GM18520 (cell line): ENCODE measurements around the gene TPD52L2.
"Not testable (repeated sequence)": the region's sequence is repeated elsewhere in the genome, so short reads cannot be mapped to it uniquely, and the experiment has no call there.

Experiments used
- ATAC-seq: cut with Tn5 transposase; IDR thresholded peaks from one replicate; pipeline ENCODE4 v1.9.1; 2021; ENCODE audit not compliant: unreplicated experiment

Gene TPD52L2

DNA sequence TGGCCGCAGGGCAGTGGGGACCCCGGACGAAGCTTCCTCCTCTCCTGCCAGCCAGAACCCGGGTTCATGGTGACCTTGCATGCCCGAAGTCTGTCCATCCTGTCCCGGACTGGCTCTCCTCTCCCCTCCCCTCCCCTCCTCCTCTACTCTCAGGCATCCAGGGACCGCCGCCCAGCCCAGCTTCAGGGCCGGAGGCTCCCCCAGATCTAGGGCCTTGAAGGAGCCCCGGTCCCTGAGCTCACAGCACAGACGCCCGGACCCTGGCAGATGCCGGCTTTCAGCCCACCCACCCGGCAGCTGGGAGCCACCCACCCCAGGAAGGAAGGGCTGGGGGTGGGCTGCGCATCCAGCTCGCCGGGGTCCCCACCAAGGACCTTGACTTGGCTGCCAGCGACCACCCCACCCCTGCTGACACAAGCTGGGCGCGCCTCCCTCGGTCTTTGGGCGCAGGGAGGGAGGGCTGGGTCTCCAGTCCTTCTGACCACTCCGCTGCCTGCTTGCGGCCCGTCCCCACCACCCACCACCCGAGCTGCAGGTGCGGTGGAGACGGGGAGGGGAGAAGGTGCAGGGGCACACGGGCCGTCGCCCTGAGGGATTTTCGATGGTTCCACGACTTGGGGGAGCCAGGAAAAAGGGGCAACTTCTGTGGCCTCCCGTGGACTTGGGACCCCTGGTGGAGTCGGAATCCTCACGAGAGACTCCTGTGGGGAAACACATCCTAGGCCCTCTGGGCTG is 9.5 kb upstream of the TPD52L2 start:
- ATAC-seq = no peak

DNA sequence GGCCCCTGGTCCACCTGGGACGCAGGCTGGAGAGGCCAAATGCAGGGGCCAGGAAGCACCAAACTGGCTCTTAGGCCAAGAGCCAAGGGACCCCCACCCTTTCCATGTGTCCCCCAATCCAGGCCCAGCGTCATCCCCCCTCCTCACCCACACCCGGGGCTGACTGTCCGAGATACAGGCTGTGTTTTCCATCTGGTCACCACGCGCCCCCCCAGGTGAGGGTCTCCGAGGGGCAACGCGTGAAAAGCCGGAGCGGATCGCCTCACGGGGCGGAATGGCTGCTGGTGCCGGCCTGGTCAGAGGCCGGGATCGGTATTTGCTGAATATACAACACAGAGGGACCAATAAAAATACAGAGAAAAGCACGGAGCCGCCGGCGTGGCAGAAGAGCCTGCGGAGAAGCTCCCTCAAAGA is 9.0 kb upstream of the TPD52L2 start:
- no peak for ATAC-seq

DNA sequence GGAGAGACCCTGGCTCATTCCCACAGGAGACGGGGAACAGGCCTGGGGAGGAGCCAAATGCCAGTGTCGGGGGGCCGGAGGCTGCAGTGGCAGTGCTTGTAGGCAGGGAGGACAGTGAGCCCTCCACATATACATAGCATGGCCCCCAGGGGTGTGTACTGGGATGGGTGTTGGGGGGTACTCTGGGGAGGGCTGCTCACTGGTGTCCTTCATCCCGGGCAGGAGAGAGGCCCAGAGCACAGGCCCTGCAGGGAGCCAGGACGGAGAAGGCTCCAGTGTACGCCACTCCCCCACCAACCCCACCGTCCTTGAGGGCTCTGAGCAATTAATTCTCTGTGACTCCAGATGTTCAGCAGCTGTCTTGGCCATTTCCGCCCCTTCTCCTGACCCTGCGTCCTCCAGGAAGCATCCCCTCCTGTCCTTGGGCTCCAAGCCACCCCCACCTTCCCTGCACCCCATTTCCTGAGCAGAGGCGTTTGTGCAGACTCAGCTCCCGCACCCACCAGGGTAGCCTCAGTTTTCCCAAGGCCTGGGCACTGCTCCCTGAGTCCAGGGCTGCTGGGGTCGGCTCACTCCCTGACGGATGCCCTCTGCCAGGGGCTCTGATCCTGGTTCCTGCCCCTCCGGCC is 7.2 kb upstream of the TPD52L2 start:
- no peak for ATAC-seq

DNA sequence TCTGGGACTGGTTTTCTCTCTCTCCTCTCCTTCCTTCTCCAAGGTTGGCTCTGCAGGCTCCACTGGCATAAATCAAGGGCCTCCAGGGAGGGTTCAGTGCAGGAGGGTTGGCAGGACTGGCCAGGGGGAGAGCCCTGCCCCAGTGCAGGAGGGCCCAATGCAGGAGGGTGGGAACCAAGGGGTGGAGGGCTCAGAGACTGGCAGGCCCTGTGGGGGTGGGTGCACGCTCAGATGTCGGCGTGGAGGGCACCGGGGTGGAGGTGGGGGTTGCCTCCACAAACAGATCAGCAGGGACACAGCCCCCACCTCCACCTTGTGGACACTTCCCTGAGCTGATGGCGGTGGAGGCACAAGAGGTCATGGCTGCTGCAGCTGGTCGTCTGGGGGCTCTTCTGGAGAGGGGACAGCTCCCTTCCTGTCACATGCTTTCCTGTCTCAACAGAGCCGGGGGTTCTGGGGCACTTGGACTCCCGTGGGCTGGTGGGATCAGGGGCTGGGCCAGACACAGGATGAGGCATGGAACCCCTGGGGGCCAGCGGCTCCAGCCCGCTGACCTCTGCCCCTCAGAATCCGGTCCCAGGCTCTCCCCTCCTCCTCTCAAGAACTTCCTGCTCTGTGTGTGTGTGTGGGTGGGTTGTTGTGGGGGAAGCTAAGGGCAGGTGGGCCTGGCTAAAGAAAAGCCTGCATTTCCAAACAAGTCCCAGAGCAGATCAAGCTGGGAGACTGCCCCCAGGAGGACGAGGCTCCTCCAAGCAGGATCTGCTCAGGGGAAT is 6.5 kb upstream of the TPD52L2 start:
- no peak for ATAC-seq

DNA sequence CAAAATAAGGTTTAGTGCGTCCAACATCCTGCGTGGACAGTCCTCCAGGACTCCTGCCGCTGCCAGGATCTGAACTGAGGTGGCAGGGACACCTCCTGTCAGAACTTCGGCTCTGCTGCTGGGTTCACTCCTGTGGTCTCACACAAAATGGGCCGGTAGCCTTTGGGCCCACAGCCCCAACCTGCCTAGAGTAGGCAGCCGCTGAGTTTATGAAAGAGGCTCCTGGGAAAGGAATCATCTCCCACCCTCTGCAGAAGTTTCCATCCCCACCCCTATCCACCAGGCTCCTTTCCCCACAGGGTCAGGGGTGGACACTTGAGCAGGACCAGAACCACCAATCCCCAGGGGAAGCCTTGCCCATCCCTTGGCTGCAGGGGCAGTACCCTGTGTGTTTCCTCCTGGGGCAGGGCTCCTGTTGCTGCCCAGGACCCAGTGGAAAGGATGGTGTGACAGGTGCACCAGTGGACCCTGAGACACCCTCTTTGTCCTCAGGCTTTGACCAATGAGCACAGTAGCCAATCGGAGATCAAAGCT is 5.8 kb upstream of the TPD52L2 start:
- ATAC-seq = no peak

DNA sequence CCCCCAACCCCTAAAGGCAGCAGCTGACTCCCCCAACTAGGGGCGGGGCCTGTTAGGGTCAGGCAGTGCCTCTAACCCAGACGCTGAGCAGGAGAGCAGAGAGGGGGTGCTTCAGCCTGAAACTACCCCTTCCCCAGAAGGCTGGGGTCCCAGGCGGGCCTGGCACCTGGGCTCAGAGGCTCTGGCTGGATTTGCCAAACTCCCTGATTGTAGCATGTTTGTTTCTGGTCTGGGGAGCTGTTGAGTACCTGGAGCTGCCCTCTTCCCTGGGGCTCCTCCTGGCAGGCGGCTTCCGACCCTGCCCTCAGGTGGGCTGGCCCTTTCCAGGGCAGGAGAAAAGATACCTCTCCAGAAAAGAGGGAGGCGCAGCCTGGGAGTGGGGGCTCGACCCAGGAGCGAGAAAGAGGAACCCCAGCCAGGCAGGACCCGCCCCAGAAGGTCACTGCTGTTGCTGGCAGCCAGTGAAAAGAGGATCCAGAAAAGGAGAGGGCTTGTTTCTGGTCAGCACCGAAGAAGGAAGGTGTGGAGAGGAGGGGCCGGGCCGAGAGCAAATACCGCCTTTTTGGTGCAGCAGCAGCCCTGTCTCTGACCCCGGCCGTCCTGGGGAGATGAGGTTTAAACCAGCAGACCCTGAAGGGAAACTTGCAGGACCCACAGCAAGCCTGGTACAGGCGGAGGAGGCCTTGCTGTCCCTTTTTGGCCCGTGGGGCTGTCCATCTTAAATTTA is 4.6 kb upstream of the TPD52L2 start:
- ATAC-seq = no peak

DNA sequence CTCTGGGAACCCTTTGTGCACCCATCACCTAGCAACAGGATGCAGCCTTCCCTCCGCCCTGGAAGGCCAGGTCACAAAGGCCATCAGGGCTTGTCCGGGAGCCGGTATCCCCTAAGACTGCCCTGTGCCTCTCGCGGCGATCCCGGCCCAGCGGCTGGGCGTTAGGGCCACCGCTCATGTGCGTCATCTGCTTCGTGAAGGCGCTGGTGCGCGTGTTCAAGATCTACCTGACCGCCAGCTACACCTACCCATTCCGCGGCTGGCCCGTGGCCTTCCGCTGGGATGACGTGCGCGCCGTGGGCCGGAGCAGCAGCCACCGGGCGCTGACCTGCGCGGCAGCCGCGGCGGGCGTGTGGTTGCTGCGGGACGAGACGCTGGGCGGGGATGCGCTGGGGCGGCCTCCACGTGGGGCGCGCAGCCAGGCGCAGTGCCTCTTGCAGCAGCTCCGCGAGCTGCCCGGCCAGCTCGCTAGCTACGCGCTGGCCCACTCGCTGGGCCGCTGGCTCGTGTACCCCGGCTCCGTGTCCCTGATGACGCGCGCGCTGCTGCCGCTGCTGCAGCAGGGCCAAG is 3.6 kb upstream of the TPD52L2 start, which contains the start of gene ABHD16B:
ABHD16B (plus strand) TSS at position 134 of the 570 bp plus-strand sequence; CDS start at position 177, 43 bp downstream.
- no peak for ATAC-seq

DNA sequence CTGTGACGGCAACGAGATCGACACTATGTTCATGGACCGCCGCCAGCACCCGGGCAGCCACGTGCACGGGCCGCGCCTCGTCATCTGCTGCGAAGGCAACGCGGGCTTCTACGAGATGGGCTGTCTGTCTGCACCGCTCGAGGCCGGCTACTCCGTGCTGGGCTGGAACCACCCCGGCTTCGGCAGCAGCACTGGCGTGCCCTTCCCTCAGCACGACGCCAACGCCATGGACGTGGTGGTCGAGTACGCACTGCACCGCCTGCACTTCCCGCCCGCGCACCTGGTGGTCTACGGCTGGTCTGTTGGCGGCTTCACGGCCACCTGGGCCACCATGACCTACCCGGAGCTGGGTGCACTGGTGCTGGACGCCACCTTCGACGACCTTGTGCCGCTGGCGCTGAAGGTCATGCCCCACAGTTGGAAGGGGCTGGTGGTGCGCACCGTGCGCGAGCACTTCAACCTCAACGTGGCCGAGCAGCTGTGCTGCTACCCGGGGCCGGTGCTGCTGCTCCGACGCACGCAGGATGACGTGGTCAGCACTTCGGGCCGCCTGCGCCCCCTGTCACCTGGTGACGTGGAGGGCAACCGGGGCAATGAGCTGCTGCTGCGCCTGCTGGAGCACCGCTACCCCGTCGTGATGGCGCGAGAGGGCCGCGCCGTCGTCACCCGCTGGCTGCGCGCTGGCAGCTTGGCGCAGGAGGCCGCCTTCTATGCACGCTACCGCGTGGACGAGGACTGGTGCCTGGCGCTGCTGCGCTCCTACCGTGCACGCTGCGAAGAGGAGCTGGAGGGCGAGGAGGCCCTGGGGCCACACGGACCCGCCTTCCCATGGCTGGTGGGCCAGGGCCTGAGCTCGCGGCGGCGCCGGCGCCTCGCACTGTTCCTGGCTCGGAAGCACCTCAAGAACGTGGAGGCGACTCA is 2.8 kb upstream of the TPD52L2 start:
- no peak for ATAC-seq

DNA sequence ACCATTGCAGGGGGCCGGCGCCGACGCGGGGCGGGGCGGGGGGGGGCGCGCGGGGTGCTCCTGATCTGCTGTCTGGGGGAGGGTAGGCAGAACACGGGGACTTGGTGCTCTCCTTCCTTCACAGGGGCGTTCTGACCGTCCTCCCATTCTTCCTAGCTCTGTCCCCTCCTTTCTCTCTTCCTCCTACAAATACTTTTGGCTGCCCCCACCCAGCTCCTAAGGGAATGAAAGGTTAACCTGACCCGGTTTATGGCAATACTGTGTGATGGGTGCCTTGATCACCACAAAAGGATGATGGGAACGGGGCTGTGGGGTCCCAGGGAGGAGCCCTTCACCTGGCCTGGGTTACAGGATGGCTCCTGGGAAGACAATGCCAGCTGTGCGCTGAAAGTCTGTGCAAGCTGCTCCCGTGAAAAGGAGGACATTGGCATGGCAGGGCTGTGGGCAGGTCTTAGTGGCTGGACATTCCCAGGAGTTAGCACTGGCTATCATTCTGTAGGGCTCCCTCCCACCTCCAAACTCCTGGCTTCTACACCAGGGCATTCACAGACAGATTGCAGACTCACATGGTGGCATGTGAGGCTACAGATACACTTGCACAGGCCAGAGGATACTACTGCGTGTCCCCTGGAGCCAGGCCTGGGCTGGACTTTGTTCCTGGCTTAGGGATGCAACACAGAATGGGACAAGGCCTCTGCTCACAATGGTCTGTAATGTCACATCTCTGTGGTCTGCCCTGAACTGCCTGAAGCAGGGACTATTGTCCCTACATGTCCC is 1.9 kb upstream of the TPD52L2 start:
- no peak for ATAC-seq

DNA sequence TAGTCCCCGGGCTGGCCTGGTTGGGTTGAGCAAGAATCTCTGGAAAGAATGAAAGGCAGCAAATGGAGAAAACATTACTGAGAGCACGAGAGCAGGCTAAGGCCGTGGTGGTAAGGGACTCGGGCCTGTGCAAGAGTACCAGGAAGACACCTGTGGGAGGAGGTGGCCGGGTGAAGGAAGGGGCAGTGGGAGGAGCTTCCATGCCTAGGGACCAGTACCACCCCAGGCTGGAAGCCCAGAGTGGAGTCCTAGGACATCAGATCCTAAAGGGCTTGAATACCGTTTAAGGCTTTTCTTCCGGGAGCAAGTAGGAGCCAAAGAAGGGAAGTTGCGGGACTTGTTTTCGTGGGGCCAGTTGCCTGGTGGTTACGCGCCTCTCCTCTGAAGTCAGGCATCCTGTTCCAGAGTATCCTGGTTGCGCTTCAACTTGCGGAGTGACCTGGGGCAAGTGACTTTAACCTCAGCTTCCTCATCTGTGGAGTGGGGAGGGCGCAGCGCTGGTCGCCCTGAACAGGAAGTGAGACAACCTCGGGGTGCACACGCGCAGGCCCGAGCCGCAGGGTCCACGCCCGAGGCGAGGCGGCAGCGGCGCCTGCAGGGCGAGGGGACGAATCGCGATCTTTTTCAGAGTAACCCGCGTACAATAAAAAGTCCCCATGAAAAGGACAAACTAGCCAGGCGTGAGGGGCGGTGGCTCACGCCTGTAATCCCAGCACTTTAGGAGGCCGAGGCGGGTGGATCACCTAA is 1.1 kb upstream of the TPD52L2 start:
- peak; percentile 60 for ATAC-seq

DNA sequence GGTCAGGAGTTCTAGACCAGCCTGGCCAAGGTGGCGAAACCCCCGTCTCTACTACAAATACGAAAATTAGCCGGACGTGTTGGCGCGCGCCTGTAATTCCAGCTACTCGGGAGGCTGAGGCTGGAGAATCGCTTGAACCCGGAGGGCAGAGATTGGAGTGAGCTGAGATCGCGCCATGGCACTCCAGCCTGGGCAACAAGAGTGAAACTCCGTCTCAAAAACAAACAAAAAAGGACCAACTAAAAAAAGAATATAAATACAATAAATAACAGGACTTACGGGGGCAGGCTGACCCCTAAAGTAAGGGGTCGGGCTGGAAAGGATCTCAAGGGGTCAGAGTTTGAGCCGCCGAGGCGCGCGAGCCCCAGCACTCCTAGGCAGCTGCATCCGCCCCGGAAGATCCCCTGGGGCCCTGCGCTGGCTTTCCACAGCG is 509 bp upstream of the TPD52L2 start:
- ATAC-seq = no peak

DNA sequence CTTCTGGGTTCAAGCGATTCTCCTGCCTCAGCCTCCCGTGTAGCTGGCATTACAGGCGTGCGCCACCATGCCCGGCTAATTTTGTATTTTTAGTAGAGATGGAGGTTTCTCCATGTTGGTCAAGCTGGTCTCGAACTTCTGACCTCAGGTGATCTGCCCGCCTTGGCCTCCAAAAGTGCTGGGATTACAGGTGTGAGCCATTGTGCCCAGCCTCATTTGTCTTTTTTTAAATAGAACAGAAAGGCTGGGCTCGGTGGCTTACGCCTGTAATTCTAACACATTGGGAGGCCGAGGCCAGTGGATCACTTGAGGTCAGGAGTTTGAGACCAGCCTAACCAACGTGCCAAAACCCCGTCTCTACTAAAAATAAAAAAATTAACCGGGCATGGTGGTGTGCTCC is 2.0 kb downstream of the TPD52L2 start:
- ATAC-seq = not testable (repeated sequence)

DNA sequence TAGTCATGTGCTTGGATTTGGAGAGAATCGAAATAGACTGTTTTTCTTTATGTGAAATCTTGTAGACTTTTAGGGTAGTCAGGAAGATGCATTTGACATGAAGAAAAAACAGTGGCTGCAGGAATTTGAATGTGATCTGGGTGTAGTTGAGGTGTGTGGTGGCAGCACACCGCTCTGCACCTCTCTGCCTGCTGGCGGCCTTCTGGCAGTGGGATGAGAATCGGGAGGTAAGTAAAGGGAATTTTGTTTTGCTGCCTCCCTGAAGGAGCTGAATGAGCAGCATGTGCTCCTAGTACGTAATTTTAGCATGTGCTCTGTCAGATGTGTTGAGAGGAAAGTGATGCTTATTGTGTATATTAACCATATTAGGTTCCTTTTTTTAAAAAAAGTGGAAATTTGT is 3.2 kb downstream of the TPD52L2 start:
- no peak for ATAC-seq

DNA sequence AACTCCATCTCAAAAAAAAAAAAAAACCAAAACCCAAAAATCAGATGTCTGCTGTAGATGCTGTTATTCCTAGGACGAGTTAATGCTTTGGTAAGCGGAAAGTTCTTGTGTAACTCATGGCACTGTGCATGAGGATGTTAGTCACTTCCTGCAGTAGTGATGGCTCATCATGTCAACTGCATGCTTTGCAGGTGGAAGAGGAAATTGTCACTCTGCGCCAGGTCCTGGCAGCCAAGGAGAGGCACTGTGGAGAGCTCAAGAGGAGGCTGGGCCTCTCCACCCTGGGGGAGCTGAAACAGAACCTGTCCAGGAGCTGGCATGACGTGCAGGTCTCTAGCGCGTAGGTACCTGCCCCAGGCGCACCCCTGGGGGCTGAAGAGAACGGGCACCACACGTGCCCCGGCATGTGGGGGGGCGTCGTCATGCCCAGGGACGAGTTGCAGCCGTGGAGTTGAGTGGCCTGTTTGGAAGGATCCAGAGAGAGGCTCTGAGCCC is 8.5 kb downstream of the TPD52L2 start:
- no peak for ATAC-seq

DNA sequence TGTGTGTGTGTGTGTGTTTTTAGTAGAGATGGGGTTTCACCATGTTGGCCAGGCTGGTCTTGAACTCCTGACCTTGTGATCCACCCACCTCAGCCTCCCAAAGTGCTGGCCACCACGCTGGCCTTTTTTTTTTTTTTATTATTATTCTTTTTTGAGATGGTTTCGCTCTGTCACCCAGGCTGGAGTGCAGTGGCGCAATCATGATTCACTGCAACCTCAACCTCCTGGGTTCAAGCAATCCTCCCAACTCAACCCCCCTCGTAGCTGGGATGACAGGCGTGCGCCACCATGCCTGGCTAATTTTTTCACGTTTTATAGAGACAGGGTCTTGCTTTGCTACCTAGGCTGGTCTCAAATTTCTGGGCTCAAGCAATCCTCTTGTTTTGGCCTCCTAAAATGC is 9.2 kb downstream of the TPD52L2 start:
- ATAC-seq = not testable (repeated sequence)

DNA sequence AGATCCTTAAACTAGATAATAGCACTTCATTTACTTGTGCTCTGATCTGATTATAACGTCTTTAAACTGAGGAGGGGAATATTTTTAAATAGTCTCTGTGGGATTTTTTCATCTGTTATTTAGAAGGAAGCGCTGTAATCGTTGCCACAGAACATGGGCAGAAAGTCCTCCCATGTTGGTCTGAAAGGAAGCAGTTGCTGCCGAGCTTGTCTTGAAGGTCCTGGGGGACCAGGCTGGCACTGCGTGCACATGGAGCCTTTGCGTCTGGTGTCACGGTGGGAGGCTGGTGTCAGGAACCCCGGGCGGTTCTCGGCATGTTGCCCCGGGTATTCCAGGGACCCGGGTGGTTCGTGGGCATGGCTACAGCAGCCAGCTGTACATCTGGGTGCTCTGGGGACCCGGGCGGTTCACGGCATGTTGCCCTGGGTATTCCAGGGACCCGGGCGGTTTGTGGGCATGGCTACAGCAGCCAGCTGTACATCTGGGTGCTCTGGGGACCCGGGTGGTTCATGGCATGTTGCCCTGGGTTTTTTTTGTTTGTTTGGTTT is 11.5 kb downstream of the TPD52L2 start:
- ATAC-seq = no peak

DNA sequence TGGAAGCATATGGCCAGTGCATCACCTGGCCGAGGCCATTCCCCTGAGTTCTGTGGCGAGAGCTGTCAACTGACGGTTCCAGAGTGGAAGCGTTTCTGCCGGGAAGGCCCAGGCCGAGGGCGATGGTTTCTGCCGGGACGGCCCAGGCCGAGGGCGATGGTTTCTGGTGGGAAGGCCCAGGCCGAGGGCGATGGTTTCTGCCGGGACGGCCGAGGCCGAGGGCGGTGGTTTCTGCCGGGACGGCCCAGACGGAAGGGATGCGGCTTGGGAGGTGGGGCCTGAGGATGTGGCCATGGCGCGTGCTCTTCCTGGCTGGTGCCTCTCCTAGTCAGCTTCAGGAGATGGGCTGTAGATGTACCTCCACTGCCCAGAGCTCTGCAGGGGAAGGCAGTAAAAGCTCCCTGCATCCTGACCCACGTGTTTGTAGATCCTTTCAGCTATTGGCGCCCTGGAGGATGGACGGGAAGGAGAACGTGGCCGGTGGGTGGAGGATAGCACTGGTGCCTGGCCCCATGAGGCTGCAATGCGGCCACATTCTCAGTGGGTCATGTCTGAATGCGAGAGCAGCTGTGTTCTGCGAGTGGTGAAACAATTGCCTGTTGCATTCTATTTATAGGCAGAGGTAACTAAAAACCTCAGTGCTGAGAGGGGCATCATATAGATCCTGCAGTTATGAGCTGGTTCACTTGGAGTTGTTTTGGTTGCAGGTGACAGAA is 12.8 kb downstream of the TPD52L2 start:
- no peak for ATAC-seq
